Measurements from ENCODE around the gene CCDC39. TPM values are rescaled to one million over a fixed set of nuclear protein-coding genes. Genes with fewer than 3 reads are reported as not detected.
"Not testable (repeated sequence)": the region's sequence is repeated elsewhere in the genome, so short reads cannot be mapped to it uniquely, and the experiment has no call there.

Gene CCDC39
- total RNA-seq, 1 donor from 2014 or later = not detected

DNA sequence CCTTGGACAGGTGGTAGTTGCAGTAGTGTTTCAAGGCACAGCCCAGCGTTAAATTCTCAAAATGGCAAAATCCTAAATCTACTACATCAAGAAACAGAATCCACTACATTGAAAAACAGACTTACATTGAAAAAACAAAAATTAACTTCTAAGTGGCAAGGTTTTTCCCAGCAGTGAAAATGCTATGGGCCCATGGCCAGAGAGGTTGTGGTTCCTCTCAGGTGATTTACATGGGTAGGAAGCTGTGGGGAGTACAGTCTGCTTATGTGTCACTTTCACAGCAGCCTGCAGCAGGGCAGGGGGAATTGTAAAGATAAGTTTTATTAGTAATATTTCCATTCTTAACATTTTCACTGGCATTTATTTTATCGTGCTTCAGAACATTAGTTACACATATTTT is 52.4 kb downstream of the CCDC39 start:
- intact Hi-C loops (cut with micrococcal nuclease) = no loop called here

DNA sequence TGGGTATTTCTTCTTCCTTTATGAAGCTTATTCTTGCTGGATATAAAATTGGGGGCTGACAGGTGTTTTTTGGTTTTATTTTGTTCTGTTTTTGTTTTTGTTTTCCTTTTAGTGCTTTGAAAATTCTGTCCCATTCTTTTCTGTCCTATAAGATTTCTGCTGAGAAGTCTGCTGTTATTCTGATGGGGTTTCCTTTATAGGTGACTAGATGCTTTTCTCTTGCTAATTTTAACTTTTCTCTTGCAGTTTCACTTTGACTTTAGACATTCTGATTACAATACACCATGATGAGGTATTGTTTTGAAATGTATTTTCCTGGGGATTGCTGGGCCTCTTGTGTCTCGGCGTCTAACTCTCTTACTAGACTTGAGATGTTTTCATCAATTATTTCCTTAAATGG is 54.6 kb downstream of the CCDC39 start:
- intact Hi-C loops (cut with micrococcal nuclease) = loop anchor here (1.0 kb wide), 2 partner anchors 22 to 55 kb away; partner anchors contain the start of genes CCDC39 and TTC14

DNA sequence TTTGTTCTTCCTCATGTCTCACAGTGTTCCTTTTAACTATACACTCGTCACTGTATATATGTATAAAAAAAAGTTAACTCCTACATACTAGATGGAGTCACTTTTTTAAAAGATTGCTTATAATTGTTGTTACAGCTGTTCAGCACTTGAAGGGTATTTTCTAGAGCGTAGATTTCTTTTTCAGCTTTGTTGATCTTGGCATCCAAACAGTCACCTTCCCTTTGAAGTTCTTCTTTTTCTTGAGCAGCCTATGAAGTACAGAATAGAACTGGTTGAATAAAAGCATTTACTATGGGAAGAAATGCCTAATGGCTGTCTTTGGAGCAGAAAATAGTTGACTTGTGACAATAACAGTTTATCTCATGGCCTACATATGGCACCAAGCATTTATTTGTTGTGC is 59.6 kb downstream of the CCDC39 start:
- intact Hi-C loops (cut with micrococcal nuclease) = no loop called here

DNA sequence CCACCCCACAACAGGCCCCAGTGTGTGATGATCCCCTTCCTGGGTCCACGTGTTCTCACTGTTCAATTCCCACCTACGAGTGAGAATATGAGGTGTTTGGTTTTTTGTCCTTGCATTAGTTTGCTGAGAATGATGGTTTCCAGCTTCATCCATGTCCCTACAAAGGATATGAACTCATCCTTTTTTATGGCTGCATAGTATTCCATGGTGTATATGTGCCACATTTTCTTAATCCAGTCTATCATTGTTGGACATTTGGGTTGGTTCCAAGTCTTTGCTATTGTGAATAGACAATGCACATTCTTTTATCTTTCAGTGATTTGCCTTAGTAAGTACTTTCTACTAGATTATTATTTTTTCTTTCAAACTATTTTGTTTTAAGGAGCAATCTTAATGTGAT is 60.7 kb downstream of the CCDC39 start:
- intact Hi-C loops (cut with micrococcal nuclease) = not testable (repeated sequence)

DNA sequence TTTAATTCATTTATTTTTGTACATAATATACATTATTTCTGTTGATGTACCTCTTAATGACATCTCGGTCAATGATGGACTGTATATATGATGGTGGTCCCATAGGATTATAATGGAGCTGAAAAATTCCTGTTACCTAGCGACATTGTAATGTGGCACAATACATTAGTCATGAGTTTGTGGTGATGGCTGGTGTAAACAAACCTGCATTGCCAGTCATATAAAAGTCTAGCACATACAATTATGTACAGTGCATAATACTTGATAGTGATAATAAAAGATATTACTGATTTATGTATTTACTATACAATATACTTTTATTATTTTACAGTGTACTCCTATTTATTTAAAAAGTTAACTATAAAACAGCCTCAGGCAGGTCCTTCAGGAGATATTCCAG is 62.2 kb downstream of the CCDC39 start:
- intact Hi-C loops (cut with micrococcal nuclease) = no loop called here

DNA sequence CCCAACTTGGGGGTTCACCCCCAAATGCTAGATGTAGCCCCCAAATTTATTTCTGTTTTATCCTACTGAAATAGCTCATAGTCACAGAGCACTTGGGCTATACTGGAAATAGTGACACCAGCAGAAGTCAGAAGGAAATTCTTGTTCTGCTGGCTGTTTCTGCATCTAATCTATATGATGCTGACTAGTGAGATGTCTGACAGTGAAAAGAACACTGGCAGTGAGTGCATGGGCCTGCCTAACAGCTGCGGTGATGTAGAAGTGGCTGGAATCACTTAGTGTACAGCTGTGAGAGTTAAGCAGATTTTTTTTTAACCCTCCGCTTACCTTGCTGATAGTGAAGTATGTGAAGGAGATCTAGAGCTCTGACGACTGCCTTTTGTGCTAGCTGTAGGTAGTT is 63.3 kb downstream of the CCDC39 start:
- intact Hi-C loops (cut with micrococcal nuclease) = no loop called here

DNA sequence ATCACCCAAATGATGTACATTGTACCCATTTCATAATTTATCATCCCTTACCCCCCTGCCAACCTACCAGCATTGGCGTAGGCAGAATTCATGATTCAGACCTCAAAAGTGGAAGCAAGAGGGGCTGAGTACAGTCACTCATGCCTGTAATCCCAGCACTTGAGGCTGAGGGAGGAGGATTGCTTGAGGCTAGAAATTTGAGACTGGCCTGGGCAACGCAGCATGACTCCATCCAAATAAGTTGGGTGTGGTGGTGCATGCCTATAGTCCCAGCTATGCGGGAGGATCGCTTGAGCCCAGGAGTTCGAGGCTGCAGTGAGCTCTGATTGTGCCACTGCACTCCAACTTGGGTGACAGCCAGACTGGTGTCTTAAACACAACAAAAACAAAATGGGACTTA is 66.9 kb downstream of the CCDC39 start:
- intact Hi-C loops (cut with micrococcal nuclease) = no loop called here

DNA sequence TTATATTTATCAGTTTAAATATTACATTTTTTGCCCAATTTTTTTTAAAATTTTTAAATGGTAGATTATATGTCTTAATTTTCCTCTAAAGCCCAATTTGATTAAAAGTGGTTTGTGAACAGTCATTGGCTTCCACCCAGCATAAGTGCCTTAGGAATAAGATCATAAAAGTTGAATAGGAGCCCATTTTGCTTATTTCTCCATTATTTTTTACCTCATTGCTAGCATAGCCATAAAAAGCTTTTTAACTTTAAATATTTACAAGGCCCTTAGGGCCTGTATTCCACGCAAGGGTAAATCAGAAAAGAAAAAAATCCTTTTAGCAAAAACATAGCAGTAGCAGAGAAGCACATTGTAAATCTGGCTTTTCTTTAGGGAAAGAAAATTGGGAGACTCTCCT is 68.3 kb downstream of the CCDC39 start:
- intact Hi-C loops (cut with micrococcal nuclease) = no loop called here

DNA sequence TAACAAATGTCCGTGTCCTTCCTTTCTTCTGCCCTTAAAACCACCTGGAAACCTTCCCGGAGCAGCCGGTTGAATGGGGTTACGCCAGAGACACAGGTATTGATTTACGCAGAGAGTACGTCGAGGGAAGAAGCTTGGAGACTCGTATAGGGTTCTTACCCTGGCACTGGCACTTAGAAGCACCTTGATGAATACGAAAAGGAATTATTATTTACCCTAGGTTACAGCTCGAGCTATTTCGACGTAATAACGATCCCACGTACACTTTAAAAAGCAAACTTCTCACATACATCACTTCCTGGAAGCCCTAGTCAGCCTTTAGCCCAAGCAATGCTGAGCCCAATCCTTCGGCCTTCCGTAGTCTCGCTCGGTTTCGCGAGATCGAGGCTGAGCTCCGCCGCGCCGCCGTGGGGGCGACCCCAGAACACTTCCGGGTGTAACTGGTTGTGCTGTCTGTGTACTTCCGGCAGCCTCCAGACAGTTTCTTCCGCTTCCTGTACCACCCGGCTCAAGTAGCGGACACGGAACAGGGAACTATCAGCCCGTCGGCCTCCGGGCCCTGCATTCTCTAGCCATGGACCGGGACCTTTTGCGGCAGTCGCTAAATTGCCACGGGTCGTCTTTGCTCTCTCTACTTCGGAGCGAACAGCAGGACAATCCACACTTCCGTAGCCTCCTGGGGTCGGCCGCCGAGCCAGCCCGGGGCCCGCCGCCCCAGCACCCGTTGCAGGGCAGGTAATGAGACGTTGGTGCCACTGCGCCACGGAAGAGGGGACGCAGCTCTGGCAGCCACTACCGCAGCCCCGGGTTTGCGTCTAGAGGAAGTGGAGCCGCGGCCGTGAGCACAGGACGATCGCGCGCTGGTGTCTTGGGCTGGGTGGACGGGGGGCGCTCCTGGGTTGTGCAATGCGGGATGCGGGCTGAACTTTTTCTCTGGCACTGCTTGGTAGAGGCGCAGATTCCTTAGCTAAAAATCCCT is 77.3 kb downstream of the CCDC39 start, which contains the start of gene TTC14:
TSS of gene TTC14 (plus strand) at position 476 of the 979 bp plus-strand sequence. CDS start at position 575, 99 bp downstream.
- intact Hi-C loops (cut with micrococcal nuclease) = loop anchor here (1.0 to 10.0 kb wide), 20 partner anchors 8 to 1587 kb away; partner anchors contain the start of genes ACTL6A, CCDC39, DNAJC19 and FXR1

DNA sequence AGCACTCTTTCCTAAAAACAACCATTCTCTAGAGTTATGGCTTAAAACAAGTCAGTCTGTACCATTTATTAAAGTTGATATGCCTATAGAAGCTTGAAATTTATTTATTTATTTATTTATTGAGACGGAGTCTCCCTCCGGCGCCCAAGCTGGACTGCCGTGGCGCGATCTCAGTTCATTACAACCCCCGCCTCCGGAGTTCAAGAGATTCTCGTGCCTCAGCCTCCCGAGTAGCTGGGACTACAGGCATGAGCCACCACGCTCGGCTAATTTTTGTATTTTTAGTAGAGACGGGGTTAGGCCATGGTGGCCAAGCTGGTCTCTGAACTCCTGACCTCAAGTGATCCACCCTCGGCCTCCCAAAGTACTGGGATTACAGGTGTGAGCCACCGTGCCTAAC is 78.8 kb downstream of the CCDC39 start:
- intact Hi-C loops (cut with micrococcal nuclease) = loop anchor here (5.0 to 10.0 kb wide), 5 partner anchors 1102 to 1586 kb away; partner anchors contain the start of genes GNB4, ZMAT3 and ZNF639

DNA sequence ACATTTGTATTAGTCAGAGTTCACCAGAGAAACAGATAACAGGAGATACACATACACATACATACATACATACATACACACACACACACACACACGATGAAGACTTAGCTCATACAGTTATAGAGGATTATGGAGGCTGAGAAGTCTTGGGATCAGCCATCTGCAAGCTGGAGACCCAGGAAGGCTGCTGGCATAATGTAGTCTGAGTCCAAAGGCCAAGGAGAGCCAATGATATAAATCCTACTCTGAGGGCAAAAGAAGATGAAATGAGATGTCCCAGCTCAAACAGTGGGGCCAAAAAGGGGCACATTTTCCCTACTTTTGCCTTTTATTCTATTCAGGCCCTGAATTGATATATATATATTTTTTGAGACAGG is 83.7 kb downstream of the CCDC39 start:
- intact Hi-C loops (cut with micrococcal nuclease) = loop anchor here (1.0 to 2.0 kb wide), 3 partner anchors 666 to 845 kb away; no protein-coding TSS in a partner anchor

DNA sequence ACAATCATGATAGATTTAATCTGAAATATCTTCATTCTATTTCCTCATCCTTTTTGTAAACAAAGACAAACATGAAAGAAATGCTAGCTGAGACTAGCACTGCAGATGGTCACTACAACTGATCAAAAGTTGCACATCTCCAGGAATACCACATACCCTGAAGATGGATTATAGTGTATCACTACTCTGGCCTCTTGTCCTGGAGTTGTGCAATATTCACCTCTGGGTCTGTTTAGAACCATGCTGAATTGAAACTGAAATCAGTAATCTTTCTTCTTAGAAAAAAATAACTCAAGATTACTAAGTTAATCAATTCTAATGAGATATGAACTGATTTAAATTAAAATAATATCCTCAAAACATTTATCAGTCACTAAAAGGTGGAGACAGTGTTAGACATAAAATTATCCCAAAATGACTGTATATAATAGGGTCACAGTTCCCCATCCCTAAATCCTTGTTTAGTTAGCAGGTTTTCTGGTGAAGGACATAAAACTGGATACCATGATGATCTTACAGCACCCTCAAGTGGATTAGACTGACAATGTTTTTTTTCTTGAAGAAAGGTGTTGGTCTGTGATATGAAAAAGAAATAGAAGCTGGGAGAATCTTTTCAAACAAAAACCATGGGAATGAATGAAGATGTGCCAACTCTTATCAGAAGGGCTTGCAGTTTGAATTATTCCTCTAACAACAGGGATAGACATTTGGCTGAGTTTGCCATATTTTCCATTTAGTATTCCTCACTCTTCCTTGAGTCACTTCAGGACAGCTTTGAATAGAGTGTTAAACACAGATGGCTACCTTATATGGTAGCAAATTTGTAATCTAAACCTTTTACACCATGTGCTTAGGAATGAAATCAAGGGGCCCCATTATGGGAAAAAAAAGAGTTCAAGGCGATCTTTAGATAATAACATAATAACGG is 84.4 kb downstream of the CCDC39 start:
- intact Hi-C loops (cut with micrococcal nuclease) = loop anchor here (1.0 to 2.0 kb wide), 3 partner anchors 666 to 844 kb away; no protein-coding TSS in a partner anchor

DNA sequence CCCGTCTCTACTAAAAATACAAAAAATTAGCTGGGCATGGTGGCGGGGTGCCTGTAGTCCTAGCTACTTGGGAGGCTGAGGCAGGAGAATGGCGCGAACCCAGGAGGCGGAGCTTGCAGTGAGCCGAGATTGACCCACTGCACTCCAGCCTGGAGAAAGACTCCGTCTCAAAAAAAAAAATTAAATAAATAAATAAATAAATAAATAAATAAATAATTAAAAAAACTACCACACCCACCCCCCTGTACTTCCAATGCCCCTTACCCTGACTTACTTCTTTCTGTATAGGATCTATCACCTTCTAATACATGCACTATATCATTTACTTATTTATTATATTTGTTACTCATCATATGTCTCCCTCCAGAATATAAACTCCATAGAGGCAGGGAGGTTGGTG is 85.7 kb downstream of the CCDC39 start:
- intact Hi-C loops (cut with micrococcal nuclease) = loop anchor here (2.0 kb wide), 2 partner anchors 783 to 843 kb away; no protein-coding TSS in a partner anchor

DNA sequence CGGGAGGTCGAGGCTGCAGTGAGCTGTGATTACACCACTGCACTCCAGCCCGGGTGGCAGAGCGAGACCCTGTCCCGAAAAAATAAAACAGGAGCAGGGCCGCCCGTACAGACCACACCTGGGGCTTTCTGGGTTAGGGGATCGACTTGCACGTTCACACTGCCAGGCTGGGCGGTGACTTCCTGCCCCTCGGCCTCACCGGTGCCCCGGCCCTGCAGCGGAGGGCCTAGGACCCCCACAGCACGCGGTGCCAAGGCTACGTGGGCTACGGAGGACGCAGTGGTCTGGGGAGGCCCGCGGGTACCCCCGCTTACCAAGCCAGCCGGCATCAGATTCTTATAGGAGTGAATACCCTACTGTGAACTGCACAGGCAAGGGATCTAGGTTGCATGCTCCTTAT is 88.9 kb downstream of the CCDC39 start:
- intact Hi-C loops (cut with micrococcal nuclease) = no loop called here

DNA sequence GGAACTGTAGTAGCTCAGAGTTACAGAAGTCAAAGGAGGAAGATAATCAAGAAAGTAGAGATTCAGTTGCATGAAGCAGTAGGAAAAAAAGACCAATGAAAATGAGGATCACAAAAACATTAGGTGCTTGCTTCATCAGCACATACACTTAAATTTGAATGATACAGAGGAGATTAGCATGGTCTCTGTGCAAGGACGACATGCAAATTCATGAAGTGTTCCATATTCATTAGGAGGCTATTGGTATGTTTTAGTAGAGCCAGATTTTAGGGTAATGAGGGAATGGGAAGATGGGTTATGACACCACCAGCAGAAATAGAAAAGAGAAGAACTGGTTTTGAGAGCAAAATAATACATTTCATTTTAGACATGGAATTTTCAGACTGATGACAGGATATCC is 98.4 kb downstream of the CCDC39 start:
- intact Hi-C loops (cut with micrococcal nuclease) = no loop called here

DNA sequence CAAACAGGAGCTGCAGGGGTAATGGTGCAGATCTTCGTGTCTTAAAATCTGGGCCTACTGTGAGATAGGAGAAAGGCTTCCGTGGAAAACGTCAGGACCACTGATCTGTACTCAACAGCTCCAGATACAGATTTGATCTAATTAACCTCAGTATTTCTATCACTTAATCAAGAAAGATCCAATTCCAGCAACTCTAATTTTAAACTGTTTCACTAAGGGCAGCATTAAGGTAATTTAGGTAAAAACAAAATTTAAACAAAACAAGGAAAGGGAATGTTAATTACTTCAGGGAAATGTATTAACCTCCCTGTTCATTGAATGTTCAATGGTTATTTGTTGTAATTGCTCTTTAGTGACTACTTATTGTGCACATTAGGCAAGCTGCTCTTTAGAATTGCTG is 103.7 kb downstream of the CCDC39 start:
- intact Hi-C loops (cut with micrococcal nuclease) = no loop called here

DNA sequence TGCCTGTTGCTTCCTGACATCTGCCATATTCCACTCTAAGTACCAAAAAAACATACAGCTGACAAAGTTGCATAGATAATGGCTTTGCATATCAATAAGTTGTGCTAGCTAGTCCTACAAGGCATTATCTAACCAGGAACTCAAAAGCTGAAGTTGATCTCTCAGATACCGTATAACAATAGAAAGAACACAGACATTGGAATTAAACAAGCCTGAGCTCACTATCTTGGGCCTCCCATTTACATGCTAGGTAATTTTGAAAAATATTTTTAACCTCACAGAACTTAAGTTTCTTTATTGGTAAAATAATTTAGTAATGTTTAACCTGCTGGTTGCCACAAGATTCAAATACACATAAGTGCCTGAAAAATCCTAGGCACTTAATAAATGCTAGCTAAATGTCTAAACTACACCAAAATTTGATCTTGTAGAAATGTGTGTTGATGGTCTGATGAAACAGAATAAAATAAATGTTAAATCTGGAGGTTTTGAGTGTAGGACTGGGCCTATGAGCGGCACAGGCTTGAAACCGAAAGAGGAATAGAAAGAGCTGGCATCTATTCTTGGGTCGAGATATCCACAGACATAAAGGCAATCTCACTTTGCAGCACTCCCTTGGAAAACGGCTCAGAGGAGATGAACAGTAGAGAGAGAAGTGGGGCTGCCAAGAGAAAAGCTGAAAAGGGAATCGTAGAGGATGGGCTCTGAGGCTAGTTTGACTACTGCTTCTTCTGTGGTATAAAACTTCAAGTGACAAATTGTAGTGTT is 107.3 kb downstream of the CCDC39 start:
- intact Hi-C loops (cut with micrococcal nuclease) = no loop called here

DNA sequence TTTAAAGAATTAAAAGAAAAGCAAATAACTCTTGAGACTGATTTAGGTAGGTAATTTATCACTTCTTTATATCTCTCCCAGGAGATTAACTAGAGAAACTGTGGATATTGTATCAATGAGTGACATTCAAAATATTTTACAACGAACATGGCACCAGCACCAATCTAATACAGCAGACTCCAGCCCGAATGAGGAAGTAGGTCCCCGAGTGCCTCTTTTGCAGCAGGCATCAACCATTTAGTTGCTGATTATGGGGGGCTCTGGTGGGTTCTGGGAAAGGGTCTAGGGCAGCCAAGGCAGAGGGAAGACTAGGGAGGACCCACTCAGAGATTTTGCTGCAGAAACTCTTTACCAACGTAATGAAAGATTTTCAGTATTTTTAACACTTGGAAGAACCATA is 109.1 kb downstream of the CCDC39 start:
- intact Hi-C loops (cut with micrococcal nuclease) = no loop called here

DNA sequence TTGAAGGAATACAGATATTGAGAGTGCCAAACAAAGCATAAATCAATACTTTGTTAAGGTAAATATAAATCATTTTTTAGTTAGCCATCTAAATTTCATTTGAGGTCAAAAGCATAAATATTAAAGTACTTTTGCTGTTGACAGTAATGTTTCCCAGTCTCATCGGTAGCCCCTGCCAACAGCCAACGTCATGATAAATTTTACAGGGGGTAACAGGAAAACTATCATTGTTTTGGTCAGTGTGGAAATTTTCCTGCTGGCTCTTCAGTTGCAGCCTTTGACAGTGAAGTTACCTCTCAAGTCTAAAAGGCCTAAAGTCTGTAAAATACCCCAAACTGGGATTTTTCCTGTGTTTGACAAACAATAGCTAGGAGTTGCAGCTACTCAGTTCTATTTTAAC is 114.6 kb downstream of the CCDC39 start:
- intact Hi-C loops (cut with micrococcal nuclease) = no loop called here

Data from T-helper 1 cell treated with Interleukin-12 subunit alpha and Interleukin-12 subunit beta and Interleukin-4 antibody, amounts not matched to agents 30 ng/mL and 1 ng/mL, for 36 hours (primary cell).